Vagina (tissue), 2 donors: ENCODE results near the gene RIPOR3.

Experiments
- POLR2A ChIP-seq, 2 donors: fragments of 450-650 bp; IDR thresholded peaks; one replicate each; pipeline ENCODE4 v1.6.1; 2017; ENCODE audit warnings: antibody characterized with exemption in 2 of 2, mild to moderate bottlenecking in 2 of 2, moderate library complexity in 2 of 2
- TF ChIP-seq, protein P1 (sequence below), 3 experiments: fragments of 450-650 bp in 2 of 3; fragments of 200-600 bp in 1 of 3; sonication (generic) in 1 of 3; IDR thresholded peaks; one replicate each; pipeline ENCODE4 v1.5.1; 2017 to 2019; ENCODE audit warnings: antibody characterized with exemption in 3 of 3, mild to moderate bottlenecking in 2 of 3, moderate library complexity in 2 of 3

DNA sequence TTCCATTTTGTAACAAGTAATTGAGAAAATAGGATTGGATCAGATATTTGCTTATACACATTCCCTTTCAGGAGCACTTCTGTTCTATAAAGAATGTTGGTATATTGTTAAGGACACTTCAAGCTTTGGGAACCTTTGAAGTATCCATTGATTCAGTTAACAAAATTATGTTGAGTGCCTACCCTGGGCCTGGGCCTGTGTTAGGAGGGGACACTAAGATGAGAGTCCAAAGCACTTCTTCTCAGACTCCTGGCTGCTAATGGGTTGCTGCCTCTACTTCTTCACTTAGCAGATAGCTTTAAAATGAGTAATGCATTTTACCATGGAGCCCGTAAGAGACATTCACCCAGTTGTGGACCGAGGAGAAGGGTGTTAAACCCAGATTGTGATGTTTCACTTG is 140.8 kb downstream of the RIPOR3 start:
- TF ChIP-seq, protein P1, sequence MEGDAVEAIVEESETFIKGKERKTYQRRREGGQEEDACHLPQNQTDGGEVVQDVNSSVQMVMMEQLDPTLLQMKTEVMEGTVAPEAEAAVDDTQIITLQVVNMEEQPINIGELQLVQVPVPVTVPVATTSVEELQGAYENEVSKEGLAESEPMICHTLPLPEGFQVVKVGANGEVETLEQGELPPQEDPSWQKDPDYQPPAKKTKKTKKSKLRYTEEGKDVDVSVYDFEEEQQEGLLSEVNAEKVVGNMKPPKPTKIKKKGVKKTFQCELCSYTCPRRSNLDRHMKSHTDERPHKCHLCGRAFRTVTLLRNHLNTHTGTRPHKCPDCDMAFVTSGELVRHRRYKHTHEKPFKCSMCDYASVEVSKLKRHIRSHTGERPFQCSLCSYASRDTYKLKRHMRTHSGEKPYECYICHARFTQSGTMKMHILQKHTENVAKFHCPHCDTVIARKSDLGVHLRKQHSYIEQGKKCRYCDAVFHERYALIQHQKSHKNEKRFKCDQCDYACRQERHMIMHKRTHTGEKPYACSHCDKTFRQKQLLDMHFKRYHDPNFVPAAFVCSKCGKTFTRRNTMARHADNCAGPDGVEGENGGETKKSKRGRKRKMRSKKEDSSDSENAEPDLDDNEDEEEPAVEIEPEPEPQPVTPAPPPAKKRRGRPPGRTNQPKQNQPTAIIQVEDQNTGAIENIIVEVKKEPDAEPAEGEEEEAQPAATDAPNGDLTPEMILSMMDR (IDR thresholded peaks at IDR 0.05): no peak
- TF ChIP-seq POLR2A (IDR thresholded peaks at IDR 0.05): no peak
